HG03097 (cell line): ENCODE data around the gene GPR171.

Source experiments
- ATAC-seq: cut with Tn5 transposase; IDR thresholded peaks from one replicate; pipeline ENCODE4 v1.9.1; 2021; ENCODE audit not compliant: unreplicated experiment, low FRiP score

Gene GPR171

DNA sequence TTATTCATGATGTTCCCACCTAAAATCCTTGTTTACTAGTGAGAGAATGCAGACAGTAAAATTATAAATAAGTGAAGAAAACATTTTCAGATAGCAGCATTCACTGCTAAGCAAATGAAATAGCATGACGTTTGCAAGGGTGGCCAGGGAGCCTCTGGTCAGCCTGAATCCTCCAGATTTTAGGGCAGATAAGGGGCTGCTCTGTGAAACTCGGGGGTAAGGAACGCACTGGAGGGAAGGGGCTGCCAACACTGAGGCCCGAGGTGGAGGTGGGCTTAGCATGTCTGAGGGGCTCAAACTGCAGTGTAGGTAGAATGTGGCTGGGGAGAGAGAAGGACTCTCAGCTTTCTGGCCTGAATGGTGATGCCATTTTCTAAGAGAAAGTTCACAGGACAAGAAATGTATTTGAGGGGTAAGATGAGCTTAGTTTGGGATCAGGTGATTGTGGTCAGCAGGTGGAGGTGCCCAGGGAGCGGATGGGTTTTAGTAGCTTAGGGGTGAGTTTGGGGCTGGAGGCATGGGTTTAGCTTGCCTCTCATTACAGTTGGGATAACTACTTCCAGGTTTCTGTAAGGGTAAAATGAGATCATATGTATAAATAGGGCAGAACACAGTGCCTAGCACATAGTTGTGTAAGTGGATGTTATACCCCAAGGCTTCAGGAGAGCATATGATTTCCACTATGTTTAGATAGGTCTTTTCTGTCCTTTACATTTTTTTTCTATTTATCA, 20.5 kb downstream of the GPR171 start:
- ATAC-seq, result no peak

DNA sequence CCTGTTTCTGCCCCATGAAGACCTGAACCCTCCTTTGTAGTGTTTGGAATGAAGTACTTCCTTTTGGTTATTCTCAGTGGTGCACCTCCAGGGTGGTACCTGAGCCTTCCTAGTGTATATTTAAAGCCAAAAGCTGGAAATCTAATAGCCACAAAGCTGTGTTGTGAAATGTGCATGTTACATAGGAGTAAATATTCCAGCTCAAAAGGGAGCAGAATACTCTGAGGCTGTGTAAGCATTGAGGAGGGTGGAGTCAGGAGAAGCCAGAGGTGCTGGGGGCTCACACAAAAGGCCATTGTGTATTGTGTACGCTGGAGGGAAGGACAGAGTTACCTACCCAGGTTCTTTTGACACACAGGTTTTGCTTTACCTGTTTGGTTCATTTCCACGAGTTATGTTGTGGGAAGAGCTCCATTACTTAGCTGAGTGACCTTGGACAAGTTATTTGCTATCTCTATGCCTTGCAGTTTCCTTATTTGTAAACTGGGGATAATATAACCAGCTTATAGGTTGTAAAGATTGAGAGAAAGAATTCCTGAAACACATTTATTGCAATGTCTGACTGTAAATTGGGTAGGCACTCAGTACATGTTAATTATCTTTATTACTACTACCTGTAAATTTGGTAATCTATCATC, 24.7 kb downstream of the GPR171 start:
- no peak for ATAC-seq

DNA sequence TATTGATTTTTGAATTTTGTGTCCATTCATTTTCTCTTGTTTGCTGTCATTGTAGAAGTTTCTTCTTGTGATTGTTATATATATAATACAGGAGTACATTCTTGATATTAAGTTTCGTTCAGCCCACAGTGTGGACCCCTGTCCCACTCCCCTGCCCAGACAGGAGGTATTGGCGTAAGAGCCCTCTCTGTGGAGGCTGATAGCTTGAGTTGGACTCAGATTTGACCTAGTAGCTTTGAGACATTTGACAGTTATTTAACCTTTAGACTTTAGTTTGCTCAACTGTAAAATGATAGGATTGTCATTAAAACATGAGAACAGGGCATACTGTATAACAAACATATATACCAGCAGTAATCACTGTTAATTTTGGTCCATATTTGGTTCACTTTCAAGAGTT, 27.1 kb downstream of the GPR171 start:
- ATAC-seq, result no peak

DNA sequence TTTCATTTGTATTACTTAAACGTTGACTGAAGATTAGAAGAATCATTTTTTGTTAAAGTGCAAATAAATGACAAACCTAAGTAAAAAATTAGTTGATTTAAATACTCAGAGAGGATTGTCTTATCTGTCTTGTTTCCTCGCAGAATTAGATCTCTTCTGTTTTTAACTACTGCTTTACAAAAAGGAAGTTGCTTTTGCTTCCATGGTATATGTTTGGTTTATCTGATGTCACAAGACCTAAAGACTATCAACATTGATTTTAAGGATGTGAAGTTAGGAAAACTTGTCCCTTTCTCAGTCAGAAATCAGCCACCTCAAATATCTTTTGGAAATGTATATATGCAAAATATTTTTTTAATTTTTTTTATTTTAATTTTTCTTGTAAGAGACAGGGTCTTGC, 28.7 kb downstream of the GPR171 start:
- no peak for ATAC-seq

DNA sequence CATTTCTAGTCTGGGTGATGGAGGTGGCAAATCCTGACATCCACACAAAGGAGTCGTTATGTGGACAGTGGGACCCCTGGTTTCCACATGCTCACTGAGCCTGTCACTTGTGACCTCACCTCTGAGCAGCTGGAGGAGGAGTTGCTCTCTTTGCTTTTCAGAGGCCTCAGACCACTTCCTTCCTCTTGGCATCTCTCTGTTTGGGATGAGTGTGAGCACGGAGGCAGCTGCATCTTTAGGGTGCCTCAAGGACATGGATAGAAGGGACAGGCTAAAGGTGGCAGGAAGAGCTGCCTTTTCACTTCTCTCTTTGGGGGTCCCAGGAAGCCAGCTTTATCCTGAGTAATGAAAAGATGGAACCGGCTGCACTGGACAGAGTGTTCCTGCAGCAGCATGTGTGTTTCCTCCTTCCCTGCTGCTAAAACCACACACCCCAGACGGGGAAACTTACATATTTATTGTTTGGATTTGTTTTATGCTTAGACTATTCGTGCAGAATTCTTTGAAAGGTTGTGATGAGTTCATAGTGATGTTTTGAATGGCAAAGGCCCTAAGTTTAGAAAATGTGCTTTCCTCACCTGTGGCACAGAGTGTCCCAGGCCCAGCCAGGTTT, 31.8 kb downstream of the GPR171 start:
- peak; percentile 74 for ATAC-seq

DNA sequence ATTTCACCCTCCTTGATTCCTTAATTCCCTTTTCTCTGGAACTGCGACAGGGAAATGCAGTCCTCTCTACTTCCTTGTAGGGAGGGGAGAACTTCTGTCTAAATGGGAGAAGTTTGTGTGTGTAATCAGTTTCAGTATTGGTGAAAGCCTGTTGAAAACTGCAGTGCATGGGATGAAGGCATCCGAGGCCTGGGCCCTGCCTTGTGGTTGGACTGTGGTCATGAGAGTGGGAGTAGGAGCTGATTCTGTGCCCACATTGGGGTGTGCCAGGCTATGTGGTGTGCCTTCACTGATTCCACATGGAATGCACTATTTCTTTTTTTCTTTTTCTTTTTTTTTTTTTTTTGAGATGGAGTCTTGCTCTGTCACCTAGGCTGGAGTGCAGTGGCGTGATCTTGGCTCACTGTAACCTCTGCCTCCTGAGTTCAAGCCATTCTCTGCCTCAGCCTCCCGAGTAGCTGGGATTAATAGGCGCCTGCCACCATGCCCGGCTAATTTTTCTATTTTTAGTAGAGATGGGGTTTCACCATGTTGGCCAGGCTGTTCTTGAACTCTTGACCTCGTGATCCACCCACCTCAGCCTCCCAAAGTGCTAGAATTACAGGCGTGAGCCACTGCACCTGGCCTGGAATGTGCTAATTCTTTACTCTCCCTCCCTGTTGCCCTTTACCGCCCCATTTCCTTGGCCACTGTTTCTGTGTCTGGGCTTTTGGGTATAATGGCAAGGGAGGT, 32.9 kb downstream of the GPR171 start:
- peak; percentile 25 for ATAC-seq

DNA sequence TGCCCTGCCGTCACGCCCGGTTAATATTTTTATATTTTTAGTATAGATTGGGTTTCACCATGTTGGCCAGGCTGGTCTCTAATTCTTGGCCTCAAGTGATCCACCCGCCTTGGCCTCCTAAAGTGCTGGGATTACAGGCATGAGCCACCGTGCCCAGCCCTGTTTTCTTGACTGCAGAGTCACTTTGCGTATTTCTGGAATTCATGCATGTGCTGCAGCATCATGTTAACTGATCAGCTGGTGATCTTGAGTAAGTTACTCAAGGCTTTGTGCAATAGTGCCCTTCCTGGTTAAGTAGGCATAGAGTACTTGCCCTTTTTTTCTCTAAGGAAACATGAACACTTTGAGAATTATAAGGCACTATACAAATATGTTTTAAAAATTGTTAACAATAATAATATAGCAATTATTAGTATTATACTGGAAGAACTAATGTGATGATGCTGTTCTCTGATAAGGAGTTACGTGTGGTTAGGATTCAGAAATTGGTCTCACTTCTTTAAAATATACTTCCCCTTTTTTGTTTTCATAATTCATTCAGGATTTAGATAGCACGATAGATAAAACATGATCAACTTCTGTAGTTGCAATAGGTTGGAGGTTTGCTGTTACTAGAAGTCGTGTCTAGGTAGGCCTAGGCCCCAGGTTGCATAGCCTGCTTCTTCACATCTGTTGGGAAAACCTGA, 33.6 kb downstream of the GPR171 start:
- peak; percentile 27 for ATAC-seq

DNA sequence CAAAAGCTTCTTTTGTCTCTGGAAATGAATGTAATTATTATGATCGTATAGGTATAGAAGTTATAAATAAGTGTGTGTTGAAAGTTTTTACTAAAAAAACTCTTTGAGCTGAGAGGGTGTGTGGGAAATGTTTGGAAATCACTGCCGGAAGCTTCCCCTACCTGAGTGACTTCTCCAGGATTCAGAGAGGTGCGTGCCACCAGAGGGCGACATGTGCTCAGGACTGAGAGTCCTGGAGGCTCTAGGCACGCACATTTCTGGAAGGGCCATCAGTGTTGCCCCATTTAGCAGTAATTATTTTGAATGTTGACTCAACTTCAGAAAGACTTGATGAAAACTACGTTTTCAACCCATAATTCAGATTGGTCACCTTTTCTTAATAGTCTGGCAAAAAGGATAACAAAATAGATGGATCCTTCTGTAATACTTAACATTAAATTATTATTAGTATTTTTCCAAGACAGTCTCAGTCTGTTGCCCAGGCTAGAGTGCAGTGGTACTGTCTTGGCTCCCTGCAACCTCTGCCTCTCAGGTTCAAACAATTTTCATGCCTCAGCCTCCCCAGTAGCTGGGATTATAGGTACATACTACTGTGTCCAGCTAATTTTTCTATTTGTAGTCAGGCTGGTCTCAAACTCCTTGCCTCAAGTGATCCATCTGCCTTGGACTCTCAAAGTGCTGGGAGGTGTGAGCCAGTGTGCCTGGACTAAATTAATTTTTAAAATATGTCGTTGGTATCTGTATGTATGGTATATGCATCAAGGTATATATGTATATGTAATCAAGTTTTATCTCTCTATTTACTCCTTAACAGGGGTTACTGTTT, 34.5 kb downstream of the GPR171 start:
- ATAC-seq, result peak; percentile 47

DNA sequence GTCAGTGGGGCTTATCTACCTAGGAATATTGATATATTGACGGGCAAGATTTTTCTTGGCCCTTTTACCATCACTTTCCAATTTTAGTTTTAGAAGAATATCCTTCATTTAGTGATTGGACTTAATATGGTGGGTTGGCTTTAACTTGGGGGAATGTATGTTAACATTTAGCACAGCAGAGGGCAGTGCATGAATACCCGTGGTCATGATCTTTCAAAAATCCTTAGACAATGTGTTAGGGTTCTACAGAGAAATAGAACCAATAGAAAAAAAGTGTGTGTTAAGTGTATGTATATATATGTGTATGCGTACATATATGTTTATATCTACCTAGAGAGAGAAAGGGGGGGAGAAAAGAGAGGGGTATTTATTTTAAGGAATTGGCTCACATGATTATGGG, 36.9 kb downstream of the GPR171 start:
- ATAC-seq, result no peak

DNA sequence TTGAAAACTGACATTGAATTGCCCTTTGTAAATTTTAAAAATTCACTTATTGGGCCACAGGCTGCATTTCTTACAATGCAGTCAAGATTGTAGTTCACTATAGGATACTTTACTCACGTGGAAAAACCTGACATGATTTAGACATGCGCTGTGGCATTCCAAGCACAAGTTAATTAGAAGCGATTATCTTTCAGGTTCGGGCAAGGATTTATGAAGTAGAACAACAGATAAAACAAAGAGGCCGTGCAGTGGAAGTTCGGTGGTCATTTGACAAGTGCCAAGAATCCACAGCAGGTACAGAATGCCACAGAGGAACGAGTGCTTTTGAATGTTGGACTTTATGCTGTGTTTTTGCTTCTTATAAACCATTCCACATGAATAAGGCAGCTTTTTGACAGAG, 37.8 kb downstream of the GPR171 start:
- no peak for ATAC-seq

DNA sequence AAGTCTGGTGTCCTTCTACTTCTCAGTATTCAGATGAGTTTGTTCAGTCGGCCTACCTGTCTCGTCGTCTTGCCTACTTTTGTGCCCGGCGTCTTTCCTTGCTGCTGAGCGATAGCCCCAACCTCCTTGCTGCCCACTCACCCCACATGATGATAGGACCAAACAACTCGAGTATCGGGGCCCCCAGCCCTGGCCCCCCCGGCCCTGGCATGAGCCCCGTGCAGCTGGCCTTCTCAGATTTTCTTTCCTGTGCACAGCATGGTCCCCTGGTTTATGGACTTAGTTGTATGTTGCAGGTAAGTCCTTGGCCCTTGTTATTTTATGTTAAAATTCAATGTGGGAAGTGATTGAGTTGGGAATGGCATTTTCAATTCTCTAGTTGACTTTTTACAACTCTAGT, 43.2 kb downstream of the GPR171 start:
- ATAC-seq, result no peak

DNA sequence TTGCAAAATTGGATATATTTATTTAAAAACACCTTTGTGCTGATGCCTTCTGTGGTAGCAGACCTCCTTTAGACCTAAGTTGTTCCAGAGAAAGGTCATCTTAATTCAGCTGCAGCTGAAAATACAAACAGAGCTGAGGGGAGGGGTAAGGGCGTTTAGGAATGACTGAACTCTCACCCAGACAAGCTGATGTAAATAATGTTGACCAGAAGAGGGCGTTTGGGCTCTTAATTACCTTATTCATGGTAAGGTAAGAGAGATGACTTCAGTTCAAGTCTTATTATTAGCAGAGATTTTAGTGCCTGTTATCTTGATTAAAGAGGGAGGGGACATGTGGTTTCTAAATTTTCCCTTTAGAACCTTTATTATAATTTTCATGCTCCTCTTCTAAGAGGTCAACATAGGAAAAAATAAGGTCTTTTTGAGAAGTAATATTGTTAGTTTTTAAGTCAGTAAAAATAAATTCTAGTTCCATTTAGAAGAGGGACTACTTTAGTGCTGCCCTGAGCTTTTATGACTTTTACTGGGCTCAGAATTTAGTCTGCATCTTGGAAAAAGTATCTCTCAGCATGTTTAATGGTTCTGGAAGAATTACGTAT, 46.3 kb downstream of the GPR171 start:
- ATAC-seq, result no peak

DNA sequence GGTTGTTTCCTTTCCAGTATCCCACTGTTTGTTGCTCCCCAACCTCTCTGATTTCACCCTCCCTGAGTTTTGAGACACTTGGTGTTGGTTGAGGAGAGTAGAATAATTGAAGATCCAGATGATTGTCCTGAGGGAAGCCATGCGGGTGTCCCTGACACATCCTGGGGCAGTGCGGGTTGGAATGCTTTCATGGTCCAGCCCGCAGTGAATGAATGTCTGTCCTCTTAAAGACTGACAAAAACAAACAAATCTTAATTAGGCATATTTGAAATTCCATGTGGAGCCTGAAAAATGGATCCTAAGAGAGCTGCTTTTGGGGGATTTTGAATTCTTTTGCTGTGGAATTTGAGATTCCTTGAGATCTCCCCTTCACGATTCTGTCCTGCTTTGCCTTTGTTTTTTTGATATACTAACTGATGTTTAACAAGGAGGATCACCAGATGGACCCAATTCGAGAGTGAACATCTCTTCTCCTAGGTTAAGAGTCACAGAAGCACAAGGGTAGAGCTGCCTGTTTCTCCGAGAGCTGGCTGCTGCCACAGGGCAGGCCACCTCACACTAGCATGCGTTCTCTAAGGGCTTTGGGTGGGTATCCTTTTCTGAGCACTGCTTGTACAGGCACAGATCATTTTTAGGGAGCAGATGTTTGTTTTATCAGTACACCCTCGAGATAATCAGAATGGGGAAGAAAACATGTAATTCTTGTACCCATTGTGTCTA, 47.4 kb downstream of the GPR171 start:
- ATAC-seq, result no peak

DNA sequence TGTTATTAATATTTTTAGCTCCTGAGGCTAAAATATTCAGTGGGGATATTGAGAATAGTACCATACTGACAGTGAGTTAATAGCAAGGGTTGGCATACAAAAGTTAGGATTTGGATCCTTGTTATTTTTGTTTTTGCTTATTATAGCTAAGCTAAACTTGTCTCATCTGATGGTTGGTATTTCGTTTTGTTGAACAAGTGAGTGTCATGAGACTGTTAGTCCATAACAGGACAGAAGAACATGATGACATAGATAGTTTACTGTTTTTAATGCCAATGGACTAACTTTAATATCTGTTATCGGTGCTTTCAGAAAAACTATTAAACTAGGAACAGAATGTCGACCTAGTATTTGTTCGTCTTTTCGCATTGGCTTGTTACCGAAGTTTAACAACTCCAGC, 48.5 kb downstream of the GPR171 start:
- no peak for ATAC-seq

DNA sequence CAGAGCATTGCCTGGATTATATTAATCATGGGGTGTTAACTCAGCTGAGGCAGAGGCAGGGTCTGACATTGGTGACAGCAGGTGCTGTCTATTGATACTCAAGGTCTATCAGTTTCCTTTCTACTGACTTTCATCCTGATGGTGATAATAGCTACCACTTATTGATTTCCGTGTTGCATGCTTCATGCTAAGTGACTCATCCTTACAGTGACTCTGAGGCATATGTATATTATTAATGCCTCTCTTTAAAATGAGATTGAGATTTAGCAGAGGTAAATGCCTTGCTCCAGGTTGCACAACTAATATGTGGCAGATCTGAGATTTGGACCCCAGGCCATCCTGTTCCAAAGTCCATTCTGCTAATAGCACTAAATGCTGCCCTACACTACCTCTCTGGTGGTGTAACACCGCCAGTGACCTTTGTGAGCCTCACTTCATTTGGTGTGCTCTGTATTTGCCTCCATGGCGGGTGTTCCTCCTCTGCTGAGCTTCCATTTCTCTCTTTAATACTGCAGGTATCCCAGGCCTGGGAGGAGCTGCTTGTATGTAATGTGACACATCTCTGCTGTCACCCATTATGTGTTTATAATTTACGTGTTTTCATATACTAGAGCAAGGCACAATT, 50.4 kb downstream of the GPR171 start:
- no peak for ATAC-seq
